ENCODE data around the gene TMEM131. TPM values are rescaled to one million over a fixed set of nuclear protein-coding genes. Genes with fewer than 3 reads are reported as not detected.

TMEM131 gene
- total RNA-seq, 6 donors from 2014 or later, result 30.5 to 67.5 (median 39.7) TPM

- Histone ChIP-seq H3K4me1 (peaks cover 0 to 3% (median 1%) of the 10 kb centered on the region in 4 donors), H3K9me3 (peaks cover 0 to 7% (median 6%) of the 10 kb centered on the region in 4 donors), H3K36me3 (no peaks in the 10 kb centered on the region), H3K27ac (no peak overlapping the region), H3K4me3 (no peak overlapping the region), H3K27me3 (no peaks in the 10 kb centered on the region)
- WGBS, 2 donors, result 88 to 93% methylated on average over 3 of the region's 3 CpGs
- no peak for DNase-seq
- TF ChIP-seq CTCF (IDR thresholded peaks at IDR 0.05) (no peak), POLR2AphosphoS5 (IDR thresholded peaks at IDR 0.05) (no peak), EP300 (IDR thresholded peaks at IDR 0.05) (no peak), POLR2A (IDR thresholded peaks at IDR 0.05) (no peak)
- ATAC-seq (ENCODE audit: low FRiP score in 2 of 2), result no peak
Measured at GRCh38 chr2:97983698-97984097, 12.1 kb downstream of the TMEM131 start.

GRCh38 chr2:97983134-97983533 lies 12.6 kb downstream of the TMEM131 start:
- Histone ChIP-seq H3K27me3 (no peaks in the 10 kb centered on the region), H3K9me3 (peaks cover 0 to 8% (median 7%) of the 10 kb centered on the region in 4 donors), H3K36me3 (no peaks in the 10 kb centered on the region), H3K27ac (no peak overlapping the region), H3K4me3 (no peak overlapping the region), H3K4me1 (peaks cover 0 to 3% (median 1%) of the 10 kb centered on the region in 4 donors)
- 78 to 85% methylated on average over 6 of the region's 6 CpGs for WGBS, 2 donors
- ATAC-seq (ENCODE audit: low FRiP score in 2 of 2), result no peak
- DNase-seq, result no peak
- no peak for TF ChIP-seq POLR2A (IDR thresholded peaks at IDR 0.05)

- ATAC-seq (ENCODE audit: low FRiP score in 2 of 2) (no peak), DNase-seq (no peak)
- H3K36me3 ChIP-seq, result no peaks in the 10 kb centered on the region
- H3K27me3 ChIP-seq, result no peaks in the 10 kb centered on the region
- peaks cover 0 to 8% (median 7%) of the 10 kb centered on the region in 4 donors for H3K9me3 ChIP-seq
- TF ChIP-seq POLR2AphosphoS5 (IDR thresholded peaks at IDR 0.05) (no peak), CTCF (IDR thresholded peaks at IDR 0.05) (no peak), POLR2A (IDR thresholded peaks at IDR 0.05) (no peak), EP300 (IDR thresholded peaks at IDR 0.05) (no peak)
- peaks cover 0 to 3% (median 1%) of the 10 kb centered on the region in 4 donors for H3K4me1 ChIP-seq
- no peak overlapping the region for H3K4me3 ChIP-seq
- no peak overlapping the region for H3K27ac ChIP-seq
Measured at GRCh38 chr2:97982621-97983020, 13.1 kb downstream of the TMEM131 start.

GRCh38 chr2:97981961-97982360 lies 13.8 kb downstream of the TMEM131 start:
- H3K27me3 ChIP-seq, result no peaks in the 10 kb centered on the region
- H3K36me3 ChIP-seq, result no peaks in the 10 kb centered on the region
- H3K27ac ChIP-seq, result no peak overlapping the region
- ATAC-seq (ENCODE audit: low FRiP score in 2 of 2) (no peak), DNase-seq (no peak)
- no peak overlapping the region for H3K4me3 ChIP-seq
- peaks cover 0 to 3% (median 1%) of the 10 kb centered on the region in 4 donors for H3K4me1 ChIP-seq
- WGBS, 2 donors, result 84 to 94% methylated on average over 5 of the region's 5 CpGs
- peaks cover 0 to 8% (median 7%) of the 10 kb centered on the region in 4 donors for H3K9me3 ChIP-seq
- TF ChIP-seq EP300 (IDR thresholded peaks at IDR 0.05) (no peak), POLR2A (IDR thresholded peaks at IDR 0.05) (no peak), POLR2AphosphoS5 (IDR thresholded peaks at IDR 0.05) (no peak), CTCF (IDR thresholded peaks at IDR 0.05) (no peak)

- no peaks in the 10 kb centered on the region for H3K36me3 ChIP-seq
- DNase-seq, result no peak
- peaks cover 0 to 3% (median 1%) of the 10 kb centered on the region in 4 donors for H3K4me1 ChIP-seq
- peaks cover under 1 to 8% (median 7%) of the 10 kb centered on the region in 4 donors for H3K9me3 ChIP-seq
- TF ChIP-seq EP300 (IDR thresholded peaks at IDR 0.05) (no peak), POLR2AphosphoS5 (IDR thresholded peaks at IDR 0.05) (no peak), CTCF (IDR thresholded peaks at IDR 0.05) (no peak), POLR2A (IDR thresholded peaks at IDR 0.05) (no peak)
- no peak overlapping the region for H3K4me3 ChIP-seq
- H3K27me3 ChIP-seq, result no peaks in the 10 kb centered on the region
- 87 to 88% methylated on average over 2 of the region's 2 CpGs for WGBS, 2 donors
- peak in 1 of 2 donors; percentile 52 for ATAC-seq (ENCODE audit: low FRiP score in 2 of 2)
- no peak overlapping the region for H3K27ac ChIP-seq
Measured at GRCh38 chr2:97979904-97980303, 15.8 kb downstream of the TMEM131 start.

Measured in upper lobe of left lung (tissue), 6 donors.